ENCODE results near the gene MAP3K14. TPM values are rescaled to one million over a fixed set of nuclear protein-coding genes. Genes with fewer than 3 reads are reported as not detected.

Gene MAP3K14
- total RNA-seq, 2 donors from 2014 or later, result 12.5 to 16.1 TPM

DNA sequence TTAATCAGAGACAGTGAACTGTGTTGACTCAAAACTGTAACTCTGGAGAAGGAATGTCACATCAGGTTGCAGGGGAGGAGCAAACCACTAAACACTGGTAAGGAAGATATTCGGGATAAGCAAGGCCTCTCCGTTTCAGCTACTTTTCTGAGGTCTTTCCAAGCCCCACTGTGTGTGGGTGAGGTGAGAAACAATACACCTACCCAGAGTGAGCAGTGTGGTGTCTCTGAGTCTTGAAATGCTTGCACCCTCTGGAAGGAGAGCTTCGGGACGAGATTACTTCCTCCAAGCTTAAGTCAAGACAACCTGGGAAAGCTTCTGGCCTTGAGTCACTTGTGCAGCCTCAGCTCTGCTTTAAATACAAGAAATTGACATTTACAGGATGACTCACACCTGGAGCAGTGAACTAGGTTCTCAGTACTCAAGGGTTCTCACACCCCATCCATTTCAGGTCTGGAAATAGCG, 2.5 kb upstream of the MAP3K14 start:
- TF ChIP-seq, protein P1, sequence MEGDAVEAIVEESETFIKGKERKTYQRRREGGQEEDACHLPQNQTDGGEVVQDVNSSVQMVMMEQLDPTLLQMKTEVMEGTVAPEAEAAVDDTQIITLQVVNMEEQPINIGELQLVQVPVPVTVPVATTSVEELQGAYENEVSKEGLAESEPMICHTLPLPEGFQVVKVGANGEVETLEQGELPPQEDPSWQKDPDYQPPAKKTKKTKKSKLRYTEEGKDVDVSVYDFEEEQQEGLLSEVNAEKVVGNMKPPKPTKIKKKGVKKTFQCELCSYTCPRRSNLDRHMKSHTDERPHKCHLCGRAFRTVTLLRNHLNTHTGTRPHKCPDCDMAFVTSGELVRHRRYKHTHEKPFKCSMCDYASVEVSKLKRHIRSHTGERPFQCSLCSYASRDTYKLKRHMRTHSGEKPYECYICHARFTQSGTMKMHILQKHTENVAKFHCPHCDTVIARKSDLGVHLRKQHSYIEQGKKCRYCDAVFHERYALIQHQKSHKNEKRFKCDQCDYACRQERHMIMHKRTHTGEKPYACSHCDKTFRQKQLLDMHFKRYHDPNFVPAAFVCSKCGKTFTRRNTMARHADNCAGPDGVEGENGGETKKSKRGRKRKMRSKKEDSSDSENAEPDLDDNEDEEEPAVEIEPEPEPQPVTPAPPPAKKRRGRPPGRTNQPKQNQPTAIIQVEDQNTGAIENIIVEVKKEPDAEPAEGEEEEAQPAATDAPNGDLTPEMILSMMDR (IDR thresholded peaks at IDR 0.05), result no peak
- TF ChIP-seq POLR2A (IDR thresholded peaks at IDR 0.05) (peak; percentile 9), POLR2AphosphoS5 (IDR thresholded peaks at IDR 0.05) (peak; percentile 78)
- H3K9me3 ChIP-seq, result no peaks in the 10 kb centered on the region
- peak; percentile 51 for DNase-seq (ENCODE audit: low spot score)
- 13% methylated on average over 5 of the region's 5 CpGs for WGBS
- peak overlapping the region; percentile 45 to 57 for H3K27ac ChIP-seq
- peaks cover 22% of the 10 kb centered on the region for H3K4me1 ChIP-seq (replicated peaks)
- H3K27me3 ChIP-seq (replicated peaks; ENCODE audit: insufficient read depth), result no peaks in the 10 kb centered on the region
- intact Hi-C loops (cut with DNase I), result loop anchor here (5.0 kb wide), 2 partner anchors 53 to 172 kb away; partner anchors contain the start of gene HEXIM1
- no peaks in the 10 kb centered on the region for H3K36me3 ChIP-seq
- no peak overlapping the region for H3K4me3 ChIP-seq

GRCh38 chr17:45318561-45319230, 1.9 kb upstream of the MAP3K14 start:
- no peaks in the 10 kb centered on the region for H3K9me3 ChIP-seq
- TF ChIP-seq POLR2AphosphoS5 (IDR thresholded peaks at IDR 0.05) (no peak), POLR2A (IDR thresholded peaks at IDR 0.05) (no peak)
- TF ChIP-seq, protein P1 (IDR thresholded peaks at IDR 0.05), result no peak
- no peak for DNase-seq (ENCODE audit: low spot score)
- no peaks in the 10 kb centered on the region for H3K36me3 ChIP-seq
- H3K27me3 ChIP-seq (replicated peaks; ENCODE audit: insufficient read depth), result no peaks in the 10 kb centered on the region
- peak overlapping the region; percentile 45 to 57 for H3K27ac ChIP-seq
- WGBS, result 50% methylated on average over 7 of the region's 7 CpGs
- intact Hi-C loops (cut with DNase I), result loop anchor here (5.0 kb wide), 2 partner anchors 54 to 171 kb away; partner anchors contain the start of gene HEXIM1
- no peak overlapping the region for H3K4me3 ChIP-seq
- H3K4me1 ChIP-seq (replicated peaks), result peaks cover 22% of the 10 kb centered on the region

DNA sequence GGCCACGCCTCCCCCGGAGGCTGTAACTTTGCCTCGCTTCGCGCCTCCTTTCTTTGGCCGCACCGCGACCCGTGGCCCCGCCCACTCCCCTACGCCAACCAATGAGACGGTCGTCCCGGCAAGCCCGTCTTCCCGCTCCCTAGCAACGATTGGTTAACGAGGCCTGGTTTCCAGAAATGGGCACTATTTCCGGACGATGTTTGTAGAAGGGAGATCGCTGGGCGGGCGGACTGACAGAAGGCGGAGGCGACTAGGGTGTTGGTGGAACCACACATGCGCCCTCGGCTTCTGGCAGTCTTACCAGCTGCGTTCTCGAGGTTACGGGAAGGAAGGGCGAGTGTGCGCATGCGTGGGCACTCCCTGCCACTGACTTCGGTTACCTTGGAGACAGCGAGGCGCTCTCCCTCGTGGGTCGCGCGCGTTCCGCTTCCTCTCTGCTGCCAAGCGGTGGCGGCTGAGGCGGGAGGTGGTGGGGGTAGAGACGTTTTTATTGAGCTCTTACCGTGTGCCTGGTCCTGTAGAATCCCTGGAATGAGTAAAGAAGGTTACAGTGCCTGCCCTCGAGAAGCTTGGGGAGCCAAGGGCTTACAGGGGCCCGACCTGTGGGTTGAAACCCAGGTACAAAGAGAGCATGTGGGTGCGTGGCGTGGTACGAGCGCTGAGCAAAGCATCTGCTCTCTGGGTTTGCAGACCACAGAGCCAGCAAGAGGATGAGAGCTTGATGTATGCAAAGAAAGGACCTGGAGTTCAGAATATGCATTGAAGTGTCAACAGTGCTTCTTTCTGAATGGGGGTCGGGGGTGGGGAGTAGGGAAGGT, 500 bp upstream of the MAP3K14 start:
- intact Hi-C loops (cut with DNase I), result loop anchor here (2.0 to 5.0 kb wide), 3 partner anchors 41 to 170 kb away; partner anchors contain the start of gene HEXIM1
- WGBS, result 1% methylated on average over 54 of the region's 54 CpGs
- no peaks in the 10 kb centered on the region for H3K36me3 ChIP-seq

DNA sequence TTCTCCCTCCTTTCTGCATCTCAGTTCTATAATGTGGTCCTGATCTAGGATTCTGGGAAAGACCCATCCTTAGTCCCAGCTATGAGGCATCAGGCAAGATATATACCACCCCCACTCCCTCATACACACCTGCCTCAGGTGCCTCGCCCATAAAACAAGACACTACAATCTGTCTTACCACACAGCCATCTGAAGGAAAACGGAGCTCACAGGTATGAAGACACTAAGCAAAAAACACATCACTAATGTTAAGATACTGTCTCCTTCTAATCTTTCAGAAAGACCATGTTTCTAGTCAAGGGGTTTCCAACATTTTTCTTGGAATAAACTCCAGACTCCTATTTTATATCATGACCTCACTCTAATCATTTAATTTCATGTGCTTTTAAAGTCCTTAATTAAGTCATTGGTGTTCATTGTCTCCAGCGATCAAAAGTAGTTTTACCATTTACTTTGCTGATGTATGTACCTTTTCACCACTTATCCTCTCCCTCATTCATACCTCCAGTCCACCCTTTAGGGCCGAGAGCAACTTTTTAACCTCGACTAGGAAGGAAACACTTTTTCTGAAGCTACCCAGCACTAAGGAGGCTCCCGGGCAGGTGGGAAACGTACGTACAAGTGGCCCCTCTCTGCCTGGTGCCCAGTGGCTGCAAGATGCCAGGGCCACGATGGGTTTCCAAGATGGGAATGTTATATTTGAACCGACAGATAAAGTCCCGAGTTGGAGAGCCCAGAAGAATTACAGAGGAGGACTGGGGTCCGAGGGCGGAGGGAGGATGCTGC, 979 bp downstream of the MAP3K14 start:
- H3K4me3 ChIP-seq, result peak overlapping the region; percentile 73 to 86
- intact Hi-C loops (cut with DNase I), result loop anchor here (2.0 to 5.0 kb wide), 3 partner anchors 39 to 169 kb away; partner anchors contain the start of gene HEXIM1
- H3K36me3 ChIP-seq, result no peaks in the 10 kb centered on the region
- H3K27ac ChIP-seq, result peak overlapping the region; percentile 90 to 96
- H3K9me3 ChIP-seq, result no peaks in the 10 kb centered on the region
- H3K4me1 ChIP-seq (replicated peaks), result peaks cover 26% of the 10 kb centered on the region
- DNase-seq (ENCODE audit: low spot score), result no peak
- 6% methylated on average over 13 of the region's 13 CpGs for WGBS
- no peaks in the 10 kb centered on the region for H3K27me3 ChIP-seq (replicated peaks; ENCODE audit: insufficient read depth)
- TF ChIP-seq POLR2A (IDR thresholded peaks at IDR 0.05), result no peak
- TF ChIP-seq, protein P1 (IDR thresholded peaks at IDR 0.05), result no peak
- peak; percentile 3 for TF ChIP-seq POLR2AphosphoS5 (IDR thresholded peaks at IDR 0.05)

More for the DNA sequence above, 500 bp upstream of the MAP3K14 start:
- Histone ChIP-seq H3K4me1 (replicated peaks) (peaks cover 22% of the 10 kb centered on the region), H3K27me3 (replicated peaks; ENCODE audit: insufficient read depth) (no peaks in the 10 kb centered on the region), H3K9me3 (no peaks in the 10 kb centered on the region), H3K27ac (peak overlapping the region; percentile 71 to 96), H3K4me3 (peak overlapping the region; percentile 73 to 86)
- TF ChIP-seq POLR2AphosphoS5 (IDR thresholded peaks at IDR 0.05) (peak; percentile 99), POLR2A (IDR thresholded peaks at IDR 0.05) (no peak)
- TF ChIP-seq, protein P1 (IDR thresholded peaks at IDR 0.05), result no peak
- peak; percentile 100 for DNase-seq (ENCODE audit: low spot score)

Measured in prostate gland (tissue), 2 donors.